Measurements from ENCODE around the gene KLHL14. TPM values are rescaled to one million over a fixed set of nuclear protein-coding genes. Genes with fewer than 3 reads are reported as not detected.

The KLHL14 gene
- total RNA-seq, 2 experiments from 2014 or later, result not detected

GRCh38 chr18:32711862-32712261 lies 61.0 kb downstream of the KLHL14 start:
- Mint-ChIP-seq H3K9me3 (ENCODE audit: low read depth) (no peaks in the 10 kb centered on the region), H3K36me3 (ENCODE audit: low read depth) (no peaks in the 10 kb centered on the region), H3K4me1 (no peaks in the 10 kb centered on the region), H3K4me3 (no peak overlapping the region), H3K27me3 (no peaks in the 10 kb centered on the region), H3K27ac (no peak overlapping the region)
- CTCF ChIA-PET, result no interaction called here
- intact Hi-C loops (cut with DNase I, micrococcal nuclease), result no loop called here
- POLR2A ChIA-PET, result no interaction called here
- DNase-seq, result no peak
- no peak for ATAC-seq

GRCh38 chr18:32707586-32707985 lies 65.2 kb downstream of the KLHL14 start:
- CTCF ChIA-PET, result no interaction called here
- H3K36me3 Mint-ChIP-seq (ENCODE audit: low read depth), result no peaks in the 10 kb centered on the region
- intact Hi-C loops (cut with DNase I, micrococcal nuclease), result no loop called here
- H3K27me3 Mint-ChIP-seq, result no peaks in the 10 kb centered on the region
- H3K4me1 Mint-ChIP-seq, result no peaks in the 10 kb centered on the region
- POLR2A ChIA-PET, result no interaction called here
- ATAC-seq (no peak), DNase-seq (no peak)
- no peak overlapping the region for H3K27ac Mint-ChIP-seq
- H3K9me3 Mint-ChIP-seq (ENCODE audit: low read depth), result no peaks in the 10 kb centered on the region
- no peak overlapping the region for H3K4me3 Mint-ChIP-seq

- DNase-seq (no peak), ATAC-seq (no peak)
- no peak overlapping the region for H3K4me3 Mint-ChIP-seq
- CTCF ChIA-PET, result no interaction called here
- H3K27ac Mint-ChIP-seq, result no peak overlapping the region
- H3K36me3 Mint-ChIP-seq (ENCODE audit: low read depth), result no peaks in the 10 kb centered on the region
- intact Hi-C loops (cut with DNase I, micrococcal nuclease), result no loop called here
- POLR2A ChIA-PET, result no interaction called here
- no peaks in the 10 kb centered on the region for H3K9me3 Mint-ChIP-seq (ENCODE audit: low read depth)
- no peaks in the 10 kb centered on the region for H3K4me1 Mint-ChIP-seq
- no peaks in the 10 kb centered on the region for H3K27me3 Mint-ChIP-seq
Observed at GRCh38 chr18:32707147-32707546, 65.7 kb downstream of the KLHL14 start.

GRCh38 chr18:32701313-32701712 lies 71.5 kb downstream of the KLHL14 start:
- POLR2A ChIA-PET, result no interaction called here
- Mint-ChIP-seq H3K27ac (no peak overlapping the region), H3K27me3 (no peaks in the 10 kb centered on the region), H3K36me3 (ENCODE audit: low read depth) (no peaks in the 10 kb centered on the region), H3K9me3 (ENCODE audit: low read depth) (no peaks in the 10 kb centered on the region), H3K4me1 (no peaks in the 10 kb centered on the region), H3K4me3 (no peak overlapping the region)
- intact Hi-C loops (cut with DNase I, micrococcal nuclease), result no loop called here
- no peak for ATAC-seq
- CTCF ChIA-PET, result no interaction called here
- no peak for DNase-seq

- intact Hi-C loops (cut with DNase I, micrococcal nuclease), result no loop called here
- no peak for DNase-seq
- H3K9me3 Mint-ChIP-seq (ENCODE audit: low read depth), result no peaks in the 10 kb centered on the region
- H3K27me3 Mint-ChIP-seq, result peaks cover 2% of the 10 kb centered on the region
- ChIA-PET POLR2A (no interaction called here), CTCF (interaction anchor here (0.9 kb wide), 1 partner anchor 12 kb away, joined by 3 read pairs; no protein-coding TSS in a partner anchor)
- no peaks in the 10 kb centered on the region for H3K4me1 Mint-ChIP-seq
- ATAC-seq, result no peak
- H3K4me3 Mint-ChIP-seq, result no peak overlapping the region
- H3K36me3 Mint-ChIP-seq (ENCODE audit: low read depth), result no peaks in the 10 kb centered on the region
- H3K27ac Mint-ChIP-seq, result no peak overlapping the region
Observed at GRCh38 chr18:32698153-32698552, 74.7 kb downstream of the KLHL14 start.

- no peaks in the 10 kb centered on the region for H3K4me1 Mint-ChIP-seq
- DNase-seq (no peak), ATAC-seq (no peak)
- H3K27me3 Mint-ChIP-seq, result peaks cover 2% of the 10 kb centered on the region
- CTCF ChIA-PET, result interaction anchor here (0.5 kb wide), 1 partner anchor 704 kb away, joined by 3 read pairs; no protein-coding TSS in a partner anchor
- intact Hi-C loops (cut with DNase I, micrococcal nuclease), result no loop called here
- no peaks in the 10 kb centered on the region for H3K9me3 Mint-ChIP-seq (ENCODE audit: low read depth)
- no peaks in the 10 kb centered on the region for H3K36me3 Mint-ChIP-seq (ENCODE audit: low read depth)
- H3K27ac Mint-ChIP-seq, result no peak overlapping the region
- H3K4me3 Mint-ChIP-seq, result no peak overlapping the region
- POLR2A ChIA-PET, result no interaction called here
Observed at GRCh38 chr18:32696376-32696775, 76.4 kb downstream of the KLHL14 start.

- Mint-ChIP-seq H3K36me3 (ENCODE audit: low read depth) (no peaks in the 10 kb centered on the region), H3K27ac (no peak overlapping the region), H3K4me1 (no peaks in the 10 kb centered on the region), H3K9me3 (ENCODE audit: low read depth) (no peaks in the 10 kb centered on the region), H3K27me3 (peaks cover 5% of the 10 kb centered on the region), H3K4me3 (no peak overlapping the region)
- intact Hi-C loops (cut with DNase I, micrococcal nuclease), result no loop called here
- no peak for DNase-seq
- ATAC-seq, result no peak
- ChIA-PET POLR2A (no interaction called here), CTCF (no interaction called here)
Observed at GRCh38 chr18:32695534-32695933, 77.3 kb downstream of the KLHL14 start.

GRCh38 chr18:32688821-32689220 lies 84.0 kb downstream of the KLHL14 start:
- Mint-ChIP-seq H3K4me1 (no peaks in the 10 kb centered on the region), H3K4me3 (no peak overlapping the region), H3K27ac (no peak overlapping the region), H3K9me3 (ENCODE audit: low read depth) (no peaks in the 10 kb centered on the region), H3K36me3 (ENCODE audit: low read depth) (no peaks in the 10 kb centered on the region), H3K27me3 (peaks cover 3% of the 10 kb centered on the region)
- ATAC-seq (no peak), DNase-seq (no peak)
- POLR2A ChIA-PET, result no interaction called here
- intact Hi-C loops (cut with DNase I, micrococcal nuclease), result no loop called here
- CTCF ChIA-PET, result no interaction called here

- CTCF ChIA-PET, result interaction anchor here (0.7 kb wide), 1 partner anchor 9 kb away, joined by 3 read pairs; no protein-coding TSS in a partner anchor
- ATAC-seq (no peak), DNase-seq (no peak)
- no peak overlapping the region for H3K27ac Mint-ChIP-seq
- POLR2A ChIA-PET, result no interaction called here
- intact Hi-C loops (cut with DNase I, micrococcal nuclease), result no loop called here
- H3K4me3 Mint-ChIP-seq, result no peak overlapping the region
- no peaks in the 10 kb centered on the region for H3K9me3 Mint-ChIP-seq (ENCODE audit: low read depth)
- no peaks in the 10 kb centered on the region for H3K4me1 Mint-ChIP-seq
- no peaks in the 10 kb centered on the region for H3K36me3 Mint-ChIP-seq (ENCODE audit: low read depth)
- no peaks in the 10 kb centered on the region for H3K27me3 Mint-ChIP-seq
Observed at GRCh38 chr18:32684940-32685339, 87.9 kb downstream of the KLHL14 start.

GRCh38 chr18:32684096-32684495 lies 88.7 kb downstream of the KLHL14 start:
- no peaks in the 10 kb centered on the region for H3K27me3 Mint-ChIP-seq
- ATAC-seq (no peak), DNase-seq (no peak)
- ChIA-PET CTCF (interaction anchor here (1.2 kb wide), 1 partner anchor 13 kb away, joined by 3 read pairs; no protein-coding TSS in a partner anchor), POLR2A (no interaction called here)
- no peaks in the 10 kb centered on the region for H3K9me3 Mint-ChIP-seq (ENCODE audit: low read depth)
- no peak overlapping the region for H3K4me3 Mint-ChIP-seq
- no peak overlapping the region for H3K27ac Mint-ChIP-seq
- intact Hi-C loops (cut with DNase I, micrococcal nuclease), result no loop called here
- no peaks in the 10 kb centered on the region for H3K4me1 Mint-ChIP-seq
- H3K36me3 Mint-ChIP-seq (ENCODE audit: low read depth), result no peaks in the 10 kb centered on the region

GRCh38 chr18:32683044-32683443 lies 89.8 kb downstream of the KLHL14 start:
- intact Hi-C loops (cut with DNase I, micrococcal nuclease), result no loop called here
- Mint-ChIP-seq H3K27me3 (peaks cover 4% of the 10 kb centered on the region), H3K27ac (no peak overlapping the region), H3K4me3 (no peak overlapping the region), H3K9me3 (ENCODE audit: low read depth) (no peaks in the 10 kb centered on the region), H3K36me3 (ENCODE audit: low read depth) (no peaks in the 10 kb centered on the region), H3K4me1 (no peaks in the 10 kb centered on the region)
- no peak for DNase-seq
- ATAC-seq, result no peak
- ChIA-PET CTCF (no interaction called here), POLR2A (no interaction called here)

GRCh38 chr18:32677578-32677977 lies 95.2 kb downstream of the KLHL14 start:
- Mint-ChIP-seq H3K9me3 (ENCODE audit: low read depth) (no peaks in the 10 kb centered on the region), H3K4me1 (no peaks in the 10 kb centered on the region), H3K27me3 (peaks cover 9% of the 10 kb centered on the region), H3K36me3 (ENCODE audit: low read depth) (no peaks in the 10 kb centered on the region), H3K27ac (no peak overlapping the region), H3K4me3 (no peak overlapping the region)
- ChIA-PET CTCF (interaction anchor here (0.5 kb wide), 1 partner anchor 37 kb away, joined by 4 read pairs; no protein-coding TSS in a partner anchor), POLR2A (no interaction called here)
- no peak for ATAC-seq
- DNase-seq, result no peak
- intact Hi-C loops (cut with DNase I, micrococcal nuclease), result no loop called here

- no peaks in the 10 kb centered on the region for H3K4me1 Mint-ChIP-seq
- peaks cover 9% of the 10 kb centered on the region for H3K27me3 Mint-ChIP-seq
- no peak for DNase-seq
- no peaks in the 10 kb centered on the region for H3K36me3 Mint-ChIP-seq (ENCODE audit: low read depth)
- no peak for ATAC-seq
- H3K27ac Mint-ChIP-seq, result no peak overlapping the region
- H3K4me3 Mint-ChIP-seq, result no peak overlapping the region
- ChIA-PET CTCF (interaction anchor here (0.7 to 1.2 kb wide), 2 partner anchors 8 to 122 kb away, joined by 3 read pairs; no protein-coding TSS in a partner anchor), POLR2A (no interaction called here)
- intact Hi-C loops (cut with DNase I, micrococcal nuclease), result no loop called here
- no peaks in the 10 kb centered on the region for H3K9me3 Mint-ChIP-seq (ENCODE audit: low read depth)
Observed at GRCh38 chr18:32674491-32674890, 98.3 kb downstream of the KLHL14 start.

All from activated CD4-positive, alpha-beta T cell treated with anti-CD3 and anti-CD28 coated beads for 36 hours (primary cell).